GM18867 (cell line): Measurements from ENCODE around the gene PDE11A.
"Not testable (repeated sequence)": the region's sequence is repeated elsewhere in the genome, so short reads cannot be mapped to it uniquely, and the experiment has no call there.

ENCODE experiments used
- ATAC-seq: cut with Tn5 transposase; IDR thresholded peaks from one replicate; pipeline ENCODE4 v1.9.1; 2021; ENCODE audit warnings: mild to moderate bottlenecking, moderate library complexity; ENCODE audit not compliant: unreplicated experiment

PDE11A gene

GRCh38 chr2:177887722-177888121 is 184.9 kb downstream of the PDE11A start:
- no peak for ATAC-seq

- ATAC-seq: no peak
Measured at GRCh38 chr2:177886824-177887223, 185.8 kb downstream of the PDE11A start.

GRCh38 chr2:177885828-177886466 is 186.6 kb downstream of the PDE11A start:
- ATAC-seq: no peak

- no peak for ATAC-seq
Measured at GRCh38 chr2:177883177-177883576, 189.4 kb downstream of the PDE11A start.

DNA sequence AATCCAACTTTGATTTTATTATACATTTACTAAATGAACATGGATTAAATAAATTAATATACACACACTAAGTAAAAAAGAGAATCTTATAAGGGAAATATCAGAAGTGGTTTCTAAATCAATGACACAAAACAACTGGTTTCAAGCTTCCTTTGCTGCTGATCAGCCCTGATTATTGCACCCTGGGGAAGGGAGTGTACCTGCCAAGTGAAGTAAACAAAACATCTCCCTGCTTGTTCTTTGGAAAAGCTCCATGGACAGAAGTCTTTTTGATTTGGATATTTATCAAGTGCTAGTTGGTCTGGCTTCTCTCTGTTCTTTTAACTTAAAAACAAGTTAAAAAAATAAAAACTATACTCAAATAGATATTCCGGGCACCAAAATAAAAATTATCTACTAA is 190.1 kb downstream of the PDE11A start:
- ATAC-seq: no peak

GRCh38 chr2:177881921-177882320 is 190.7 kb downstream of the PDE11A start:
- no peak for ATAC-seq

DNA sequence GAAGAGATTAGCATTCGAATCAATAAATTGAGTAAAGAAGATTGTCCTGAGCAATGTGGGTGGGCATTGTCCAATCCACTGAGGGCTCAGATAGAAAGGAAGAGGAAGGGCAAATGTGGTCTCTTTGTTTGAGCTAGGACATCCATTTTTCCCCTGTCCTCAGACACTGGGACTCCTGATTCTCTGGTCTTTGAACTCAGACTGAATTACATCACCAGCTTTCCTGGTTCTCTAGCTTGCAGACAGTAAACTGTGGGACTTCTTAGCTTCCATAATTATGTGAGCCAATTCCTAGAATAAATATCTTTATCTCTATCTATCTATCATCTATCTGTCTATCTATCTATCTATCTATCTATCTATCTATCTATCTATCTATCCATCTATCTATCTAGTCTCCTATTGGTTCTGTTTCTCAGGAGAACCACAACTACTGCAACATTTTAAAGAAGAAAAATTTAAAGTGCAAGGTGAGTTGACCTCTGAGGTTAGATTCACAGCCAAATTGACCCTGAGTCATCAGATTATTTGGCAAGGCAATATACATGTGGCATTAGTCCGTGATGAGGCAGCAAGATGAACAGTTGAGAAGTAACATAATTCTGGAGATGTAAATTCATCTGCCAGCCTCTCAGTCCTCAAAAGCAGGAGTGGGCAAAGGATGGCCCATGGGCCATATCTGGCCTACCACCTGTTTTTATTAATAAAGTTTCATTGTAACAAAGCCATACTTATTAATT is 191.4 kb downstream of the PDE11A start:
- ATAC-seq: no peak

DNA sequence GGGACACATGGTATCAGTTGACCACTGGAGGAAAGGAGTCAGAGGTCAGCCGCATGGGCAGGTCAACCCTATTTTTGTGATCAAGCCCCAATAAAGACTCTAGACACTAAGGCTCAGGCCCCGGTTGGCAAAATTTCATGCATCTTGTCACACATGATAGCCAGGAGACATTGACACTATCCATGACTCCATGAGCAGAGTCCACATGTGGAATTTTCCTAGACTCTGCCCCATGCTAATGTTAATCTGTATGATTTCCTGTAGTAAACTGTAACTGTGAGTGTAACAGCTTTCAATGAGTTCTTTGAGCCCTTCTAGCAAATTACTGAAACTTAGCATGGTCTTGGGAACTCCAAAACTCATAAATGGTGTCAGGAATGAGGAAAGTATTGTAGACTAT is 192.3 kb downstream of the PDE11A start:
- no peak for ATAC-seq

- ATAC-seq: no peak
Measured at GRCh38 chr2:177876950-177877349, 195.6 kb downstream of the PDE11A start.

- ATAC-seq: no peak
Measured at GRCh38 chr2:177874686-177875085, 197.9 kb downstream of the PDE11A start.

GRCh38 chr2:177873915-177874314 is 198.7 kb downstream of the PDE11A start:
- ATAC-seq: no peak

DNA sequence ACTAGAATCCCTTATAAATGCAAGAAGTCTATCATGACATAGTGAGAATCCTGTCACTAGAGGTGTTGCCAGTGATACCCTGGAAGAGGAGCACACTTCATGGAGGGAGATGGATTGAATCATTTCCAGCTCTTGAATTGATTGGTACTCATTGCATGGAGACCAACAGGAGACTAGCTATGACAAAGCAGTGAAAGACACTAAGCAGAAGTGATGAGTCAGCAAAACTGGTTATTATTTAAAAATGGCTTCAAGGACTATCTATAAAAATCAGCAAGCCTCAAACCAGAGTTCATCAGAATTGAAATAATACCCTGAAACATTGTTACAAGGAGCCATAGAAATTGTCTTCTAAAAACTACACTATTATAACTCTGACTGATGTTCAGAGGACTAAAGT is 200.3 kb downstream of the PDE11A start:
- ATAC-seq: no peak

GRCh38 chr2:177869912-177870311 is 202.7 kb downstream of the PDE11A start:
- ATAC-seq: no peak

DNA sequence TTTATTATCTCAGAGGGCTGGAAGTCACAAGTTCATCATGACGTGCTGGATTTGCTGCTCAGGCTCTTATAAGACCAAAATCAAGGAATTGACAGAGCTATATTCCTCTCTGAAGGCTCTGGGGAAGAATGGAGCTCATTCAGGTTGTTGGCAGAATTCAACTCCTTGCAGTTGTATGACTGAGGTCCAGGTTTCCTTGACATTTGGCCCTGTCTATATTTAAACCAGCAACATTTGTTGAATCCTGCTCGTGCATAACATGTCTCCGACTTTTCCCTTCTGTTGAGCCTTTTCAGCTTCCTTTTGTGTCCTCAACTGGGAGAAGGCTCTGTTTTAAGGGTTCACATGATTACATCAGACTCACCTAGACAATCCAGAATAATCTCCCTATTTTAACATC is 203.4 kb downstream of the PDE11A start:
- no peak for ATAC-seq

GRCh38 chr2:177868806-177869205 is 203.8 kb downstream of the PDE11A start:
- no peak for ATAC-seq

- no peak for ATAC-seq
Measured at GRCh38 chr2:177857538-177857937, 215.0 kb downstream of the PDE11A start.

- no peak for ATAC-seq
Measured at GRCh38 chr2:177852389-177852788, 220.2 kb downstream of the PDE11A start.

DNA sequence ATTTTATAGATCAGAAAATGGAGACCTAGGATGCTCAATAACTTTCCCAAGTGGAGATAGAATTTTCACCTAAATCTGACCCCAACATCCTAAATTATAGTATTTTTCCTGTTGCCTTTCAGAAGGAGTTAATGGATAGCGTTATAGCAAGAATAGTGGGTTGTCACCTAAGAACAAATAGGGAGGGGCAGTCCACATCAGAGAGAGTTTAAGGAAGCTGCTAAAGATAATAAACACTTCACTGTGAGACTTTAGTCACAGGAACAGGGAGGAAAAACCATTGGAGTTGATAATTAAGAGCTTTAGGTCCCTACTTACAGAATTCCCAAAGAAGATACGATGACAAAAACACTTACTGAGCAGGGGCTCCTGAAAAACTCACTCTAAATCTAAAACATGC is 229.4 kb downstream of the PDE11A start:
- ATAC-seq: no peak

DNA sequence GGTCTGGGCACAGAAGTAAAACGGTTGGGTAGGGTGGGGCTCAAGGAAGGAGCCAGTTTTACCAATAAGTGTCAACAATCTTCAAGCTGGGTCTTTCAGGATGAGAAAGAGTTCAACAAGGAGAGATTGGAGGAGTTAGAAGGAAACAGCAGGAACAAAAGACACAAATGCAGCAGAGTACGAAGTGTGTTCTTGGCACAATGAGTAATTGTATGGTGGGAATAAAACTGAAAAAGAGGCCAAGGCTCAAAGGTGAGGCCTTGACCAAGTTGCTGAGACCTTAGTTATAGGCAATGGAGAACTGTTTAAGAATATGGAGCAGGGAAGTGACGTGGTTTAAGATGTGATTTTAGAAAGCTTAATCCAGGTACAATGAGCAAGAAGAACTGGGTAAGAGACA is 230.3 kb downstream of the PDE11A start:
- ATAC-seq: no peak

DNA sequence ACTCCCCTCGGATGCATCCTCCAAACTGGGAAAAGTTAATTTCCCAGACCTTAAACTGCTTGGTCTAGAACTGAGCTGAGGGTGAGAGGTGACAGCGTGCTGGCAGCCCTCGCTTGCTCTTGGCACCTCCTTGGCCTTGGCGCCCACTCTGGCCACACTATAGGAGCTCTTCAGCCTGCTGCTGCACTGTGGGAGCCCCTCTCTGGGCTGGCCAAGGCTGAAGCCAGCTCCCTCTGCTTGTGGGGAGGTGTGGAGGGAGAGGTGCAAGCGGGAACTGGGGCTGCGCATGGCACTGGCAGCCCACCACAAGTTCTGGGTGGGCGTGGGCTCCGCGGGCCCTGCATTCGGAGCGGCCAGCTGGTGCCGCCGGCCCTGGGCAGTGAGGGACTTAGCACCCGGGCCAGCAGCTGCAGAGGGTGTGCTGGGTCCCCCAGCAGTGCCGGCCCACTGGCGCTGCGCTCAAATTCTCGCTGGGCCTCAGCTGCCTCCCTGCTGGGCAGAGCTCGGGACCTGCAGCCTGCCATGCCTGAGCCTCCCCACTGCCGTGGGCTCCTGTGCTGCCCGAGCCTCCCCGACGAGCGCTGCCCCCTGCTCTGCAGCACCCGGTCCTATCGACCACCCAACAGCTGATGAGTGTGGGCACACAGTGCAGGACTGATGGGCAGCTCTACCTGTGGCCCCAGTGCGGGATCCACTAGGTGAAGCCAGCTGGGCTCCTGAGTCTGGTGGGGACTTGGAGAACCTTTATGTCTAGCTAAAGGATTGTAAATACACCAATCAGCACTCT is 237.0 kb downstream of the PDE11A start:
- ATAC-seq: not testable (repeated sequence)

GRCh38 chr2:177832611-177833433 is 239.8 kb downstream of the PDE11A start:
- no peak for ATAC-seq
